ENCODE results near the gene CRELD1. TPM values are rescaled to one million over a fixed set of nuclear protein-coding genes. Genes with fewer than 3 reads are reported as not detected.
"Not testable (repeated sequence)": the region's sequence is repeated elsewhere in the genome, so short reads cannot be mapped to it uniquely, and the experiment has no call there.

The CRELD1 gene
- total RNA-seq, 6 experiments from 2014 or later, result 11.3 to 22.6 (median 12.4) TPM

DNA sequence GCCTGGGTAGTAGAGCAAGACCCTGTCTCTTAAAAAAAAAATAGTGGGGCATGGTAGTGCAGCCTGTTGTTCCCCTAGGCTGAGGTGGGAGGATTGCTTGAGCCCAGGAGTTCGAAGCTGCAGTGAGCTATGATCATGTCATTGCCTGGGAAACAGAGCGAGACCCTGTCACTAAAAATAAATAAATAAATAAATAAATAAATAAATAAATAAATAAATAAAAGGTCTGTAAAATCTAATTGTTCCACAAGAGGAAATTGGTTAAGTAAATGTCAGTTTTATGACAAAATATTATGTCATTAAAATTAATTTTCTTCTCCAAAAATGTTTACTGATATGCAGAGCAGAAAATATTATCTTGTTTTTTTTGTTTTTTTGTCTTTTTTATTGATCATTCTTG, 5.3 kb downstream of the CRELD1 start:
- TF ChIP-seq, protein P1, sequence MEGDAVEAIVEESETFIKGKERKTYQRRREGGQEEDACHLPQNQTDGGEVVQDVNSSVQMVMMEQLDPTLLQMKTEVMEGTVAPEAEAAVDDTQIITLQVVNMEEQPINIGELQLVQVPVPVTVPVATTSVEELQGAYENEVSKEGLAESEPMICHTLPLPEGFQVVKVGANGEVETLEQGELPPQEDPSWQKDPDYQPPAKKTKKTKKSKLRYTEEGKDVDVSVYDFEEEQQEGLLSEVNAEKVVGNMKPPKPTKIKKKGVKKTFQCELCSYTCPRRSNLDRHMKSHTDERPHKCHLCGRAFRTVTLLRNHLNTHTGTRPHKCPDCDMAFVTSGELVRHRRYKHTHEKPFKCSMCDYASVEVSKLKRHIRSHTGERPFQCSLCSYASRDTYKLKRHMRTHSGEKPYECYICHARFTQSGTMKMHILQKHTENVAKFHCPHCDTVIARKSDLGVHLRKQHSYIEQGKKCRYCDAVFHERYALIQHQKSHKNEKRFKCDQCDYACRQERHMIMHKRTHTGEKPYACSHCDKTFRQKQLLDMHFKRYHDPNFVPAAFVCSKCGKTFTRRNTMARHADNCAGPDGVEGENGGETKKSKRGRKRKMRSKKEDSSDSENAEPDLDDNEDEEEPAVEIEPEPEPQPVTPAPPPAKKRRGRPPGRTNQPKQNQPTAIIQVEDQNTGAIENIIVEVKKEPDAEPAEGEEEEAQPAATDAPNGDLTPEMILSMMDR (IDR thresholded peaks at IDR 0.05), result no peak

DNA sequence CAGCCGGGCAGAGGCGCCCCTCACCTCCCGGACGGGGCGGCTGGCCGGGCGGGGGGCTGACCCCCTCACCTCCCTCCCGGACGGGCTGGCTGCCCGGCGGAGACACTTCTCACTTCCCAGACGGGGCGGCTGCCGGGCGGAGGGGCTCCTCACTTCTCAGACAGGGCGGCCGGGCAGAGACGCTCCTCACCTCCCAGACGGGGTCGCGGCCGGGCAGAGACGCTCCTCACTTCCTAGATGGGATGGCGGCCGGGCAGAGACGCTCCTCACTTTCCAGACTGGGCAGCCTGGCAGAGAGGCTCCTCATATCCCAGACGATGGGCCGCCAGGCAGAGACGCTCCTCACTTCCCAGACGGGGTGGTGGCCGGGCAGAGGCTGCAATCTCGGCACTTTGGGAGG, 6.3 kb downstream of the CRELD1 start:
- not testable (repeated sequence) for H3K4me3 Mint-ChIP-seq; H3K9me3 Mint-ChIP-seq; DNase-seq; H3K4me1 Mint-ChIP-seq (ENCODE audit: low read depth); H3K36me3 Mint-ChIP-seq (ENCODE audit: low read depth); H3K27me3 Mint-ChIP-seq (ENCODE audit: insufficient read depth); H3K27ac Mint-ChIP-seq

More for the DNA sequence above, 5.3 kb downstream of the CRELD1 start:
- Mint-ChIP-seq H3K36me3 (ENCODE audit: low read depth) (peaks cover 4% of the 10 kb centered on the region; the same call in 1 of the 2 replicates), H3K27me3 (ENCODE audit: insufficient read depth) (no peaks in the 10 kb centered on the region), H3K4me3 (no peak overlapping the region), H3K4me1 (ENCODE audit: low read depth) (peaks cover 17% of the 10 kb centered on the region), H3K9me3 (no peaks in the 10 kb centered on the region), H3K27ac (no peak overlapping the region)
- no peak for DNase-seq

DNA sequence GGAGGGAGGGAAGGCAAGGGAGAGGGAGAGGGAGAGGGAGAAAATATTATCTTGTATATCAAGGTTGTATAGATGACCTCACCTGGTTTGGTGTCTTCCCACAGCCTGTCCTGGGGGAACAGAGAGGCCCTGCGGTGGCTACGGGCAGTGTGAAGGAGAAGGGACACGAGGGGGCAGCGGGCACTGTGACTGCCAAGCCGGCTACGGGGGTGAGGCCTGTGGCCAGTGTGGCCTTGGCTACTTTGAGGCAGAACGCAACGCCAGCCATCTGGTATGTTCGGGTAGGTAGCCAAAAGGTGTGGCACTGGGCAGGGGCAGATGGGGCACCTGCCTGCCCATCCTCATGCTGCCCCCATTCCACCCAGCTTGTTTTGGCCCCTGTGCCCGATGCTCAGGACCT, 7.1 kb downstream of the CRELD1 start:
- H3K36me3 Mint-ChIP-seq (ENCODE audit: low read depth), result peaks cover 4% of the 10 kb centered on the region; the same call in 1 of the 2 replicates
- TF ChIP-seq, protein P1 (IDR thresholded peaks at IDR 0.05), result no peak
- no peaks in the 10 kb centered on the region for H3K27me3 Mint-ChIP-seq (ENCODE audit: insufficient read depth)
- no peak overlapping the region for H3K27ac Mint-ChIP-seq
- no peaks in the 10 kb centered on the region for H3K9me3 Mint-ChIP-seq
- H3K4me3 Mint-ChIP-seq, result no peak overlapping the region
- no peak for DNase-seq
- H3K4me1 Mint-ChIP-seq (ENCODE audit: low read depth), result peaks cover 4% of the 10 kb centered on the region; the same call in 1 of the 2 replicates

DNA sequence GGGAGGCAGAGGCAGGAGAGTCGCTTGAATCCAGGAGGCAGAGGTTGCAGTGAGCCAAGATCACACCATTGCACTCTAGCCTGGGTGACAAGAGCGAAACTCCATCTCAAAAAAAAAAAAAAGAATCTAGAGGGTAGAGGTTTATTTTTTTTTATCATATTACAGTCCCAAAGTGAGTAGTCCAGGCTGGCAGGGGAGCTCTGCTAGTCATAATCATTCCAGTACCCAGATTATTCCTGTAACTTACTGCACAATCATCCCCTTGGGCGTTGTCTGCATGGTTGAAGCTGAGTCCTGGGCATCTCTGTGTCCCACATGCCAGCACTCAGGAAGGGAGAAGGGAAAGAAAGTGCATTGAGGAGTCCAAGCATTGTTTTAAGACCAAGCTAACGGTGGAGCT, 8.5 kb downstream of the CRELD1 start:
- DNase-seq, result no peak
- Mint-ChIP-seq H3K36me3 (ENCODE audit: low read depth) (peaks cover 4% of the 10 kb centered on the region; the same call in 1 of the 2 replicates), H3K27ac (no peak overlapping the region), H3K27me3 (ENCODE audit: insufficient read depth) (no peaks in the 10 kb centered on the region), H3K4me3 (no peak overlapping the region), H3K4me1 (ENCODE audit: low read depth) (peaks cover 6% of the 10 kb centered on the region; the same call in 1 of the 2 replicates), H3K9me3 (no peaks in the 10 kb centered on the region)
- TF ChIP-seq, protein P1 (IDR thresholded peaks at IDR 0.05), result no peak

DNA sequence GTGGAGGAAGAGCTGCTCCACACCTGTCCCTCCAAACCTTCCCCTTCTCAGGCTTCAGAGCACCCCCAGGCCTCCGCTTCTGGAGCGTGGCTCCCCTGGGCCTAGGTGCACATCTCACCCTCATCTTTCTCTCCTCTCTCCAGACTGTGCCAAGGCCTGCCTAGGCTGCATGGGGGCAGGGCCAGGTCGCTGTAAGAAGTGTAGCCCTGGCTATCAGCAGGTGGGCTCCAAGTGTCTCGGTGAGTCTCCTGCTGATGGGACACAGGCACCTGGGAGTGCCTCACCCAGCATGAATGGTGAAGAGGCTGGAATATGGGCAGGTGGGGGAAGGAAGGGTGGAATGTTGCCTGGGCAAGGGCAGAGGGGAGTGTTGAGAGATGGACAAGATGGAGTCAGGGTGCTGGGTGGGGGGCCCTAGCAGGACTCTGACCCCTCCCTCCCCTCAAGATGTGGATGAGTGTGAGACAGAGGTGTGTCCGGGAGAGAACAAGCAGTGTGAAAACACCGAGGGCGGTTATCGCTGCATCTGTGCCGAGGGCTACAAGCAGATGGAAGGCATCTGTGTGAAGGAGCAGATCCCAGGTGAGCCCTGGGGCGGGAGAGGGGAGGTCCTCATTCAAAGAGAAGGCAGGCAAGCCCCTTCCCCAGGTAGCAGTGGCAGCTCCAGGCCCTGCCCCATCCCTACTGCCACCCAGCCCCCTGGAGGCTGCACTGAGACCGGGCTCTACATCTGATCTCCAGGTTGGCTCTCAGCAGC, 9.5 kb downstream of the CRELD1 start:
- Mint-ChIP-seq H3K27me3 (ENCODE audit: insufficient read depth) (peaks cover 1% of the 10 kb centered on the region; the same call in 1 of the 2 replicates), H3K36me3 (ENCODE audit: low read depth) (peaks cover 4% of the 10 kb centered on the region; the same call in 1 of the 2 replicates), H3K4me1 (ENCODE audit: low read depth) (peaks cover 9% of the 10 kb centered on the region; the same call in 1 of the 2 replicates), H3K9me3 (no peaks in the 10 kb centered on the region), H3K27ac (no peak overlapping the region), H3K4me3 (no peak overlapping the region)
- DNase-seq, result no peak
- TF ChIP-seq, protein P1 (IDR thresholded peaks at IDR 0.05), result no peak

DNA sequence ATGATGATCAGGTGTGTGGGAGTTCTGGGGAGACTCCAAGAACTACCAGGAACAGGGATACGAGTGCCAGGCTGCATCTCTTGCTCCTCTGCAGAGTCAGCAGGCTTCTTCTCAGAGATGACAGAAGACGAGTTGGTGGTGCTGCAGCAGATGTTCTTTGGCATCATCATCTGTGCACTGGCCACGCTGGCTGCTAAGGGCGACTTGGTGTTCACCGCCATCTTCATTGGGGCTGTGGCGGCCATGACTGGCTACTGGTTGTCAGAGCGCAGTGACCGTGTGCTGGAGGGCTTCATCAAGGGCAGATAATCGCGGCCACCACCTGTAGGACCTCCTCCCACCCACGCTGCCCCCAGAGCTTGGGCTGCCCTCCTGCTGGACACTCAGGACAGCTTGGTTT, 10.6 kb downstream of the CRELD1 start:
- Mint-ChIP-seq H3K4me3 (no peak overlapping the region), H3K27ac (no peak overlapping the region), H3K27me3 (ENCODE audit: insufficient read depth) (peaks cover 1% of the 10 kb centered on the region; the same call in 1 of the 2 replicates), H3K9me3 (no peaks in the 10 kb centered on the region), H3K4me1 (ENCODE audit: low read depth) (peaks cover 9% of the 10 kb centered on the region; the same call in 1 of the 2 replicates), H3K36me3 (ENCODE audit: low read depth) (peaks cover 4% of the 10 kb centered on the region; the same call in 1 of the 2 replicates)
- DNase-seq, result no peak
- TF ChIP-seq, protein P1 (IDR thresholded peaks at IDR 0.05), result no peak

All from HFFc6 (cell line).